Measurements from ENCODE around the gene TCF4. TPM values are rescaled to one million over a fixed set of nuclear protein-coding genes. Genes with fewer than 3 reads are reported as not detected.

The TCF4 gene
- polyA plus RNA-seq, 1 of the 3 experiments (the other 2 are of a cell fraction) = 39.1 TPM

DNA sequence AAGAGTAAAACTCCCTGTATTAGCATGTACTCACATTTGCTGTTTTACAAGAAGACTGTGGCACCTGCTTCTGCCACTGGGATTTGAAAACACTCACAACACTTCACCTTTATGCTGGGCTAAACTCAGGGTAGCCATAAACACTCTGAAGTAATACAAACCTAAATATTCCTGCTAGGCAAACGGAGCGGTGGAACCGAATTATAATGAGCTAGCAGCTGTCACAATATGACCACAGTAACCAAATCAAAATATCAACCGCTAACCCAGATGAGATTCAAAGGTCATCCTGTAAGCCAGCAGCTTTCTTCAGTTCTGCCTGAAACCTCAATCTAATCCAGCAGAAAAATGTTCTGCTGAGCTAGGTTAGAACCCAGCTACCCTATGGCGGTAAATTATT is 132.1 kb downstream of the TCF4 start:
- Histone ChIP-seq H3K36me3 (replicated peaks in 1 of 2; ENCODE audit: control insufficient read depth in 1 of 2, insufficient read depth in 2 of 2, low read length in 1 of 2) (peaks cover 5 to 15% of the 10 kb centered on the region in 2 experiments), H3K27ac (ENCODE audit: low read depth in 2 of 2, low read length in 1 of 2) (no peak overlapping the region; a peak in 1 of 4 replicates), H3K79me2 (ENCODE audit: insufficient read depth) (peaks cover 78% of the 10 kb centered on the region), H3K9me3 (no peaks in the 10 kb centered on the region), H4K20me1 (ENCODE audit: insufficient read depth) (no peaks in the 10 kb centered on the region), H3K27me3 (ENCODE audit: insufficient read depth) (no peaks in the 10 kb centered on the region), H3K4me3 (ENCODE audit: low read depth in 2 of 2, low read length in 1 of 2) (no peak overlapping the region), H3F3A (replicated peaks; ENCODE audit: insufficient read depth) (peaks cover 7% of the 10 kb centered on the region), H3K4me2 (no peak overlapping the region), H3K9me2 (no peaks in the 10 kb centered on the region), H3K9ac (no peak overlapping the region), H2AFZ (ENCODE audit: low read depth) (no peak overlapping the region), H3K4me1 (ENCODE audit: control insufficient read depth in 1 of 2, insufficient read depth in 2 of 2, low read depth in 1 of 2, low read length in 1 of 2) (peaks cover 3 to 27% of the 10 kb centered on the region in 2 experiments; a peak in 2 of 4 replicates)
- TF ChIP-seq POLR2AphosphoS5 (IDR thresholded peaks at IDR 0.05; ENCODE audit: low read depth, low read length) (no peak), RFX5 (IDR thresholded peaks at IDR 0.05; ENCODE audit: low read length) (no peak), RAD21 (IDR thresholded peaks at IDR 0.05; ENCODE audit: low read length) (no peak), GABPA (IDR thresholded peaks at IDR 0.05; ENCODE audit: low read depth) (no peak), SMC3 (IDR thresholded peaks at IDR 0.05; ENCODE audit: low read depth, low read length) (no peak), TEAD4 (IDR thresholded peaks at IDR 0.05; ENCODE audit: borderline replicate concordance, insufficient read depth) (no peak), EP300 (IDR thresholded peaks at IDR 0.05; ENCODE audit: borderline replicate concordance in 1 of 2, low read depth in 1 of 2, low read length in 1 of 2) (no peak)
- TF ChIP-seq, protein P1, sequence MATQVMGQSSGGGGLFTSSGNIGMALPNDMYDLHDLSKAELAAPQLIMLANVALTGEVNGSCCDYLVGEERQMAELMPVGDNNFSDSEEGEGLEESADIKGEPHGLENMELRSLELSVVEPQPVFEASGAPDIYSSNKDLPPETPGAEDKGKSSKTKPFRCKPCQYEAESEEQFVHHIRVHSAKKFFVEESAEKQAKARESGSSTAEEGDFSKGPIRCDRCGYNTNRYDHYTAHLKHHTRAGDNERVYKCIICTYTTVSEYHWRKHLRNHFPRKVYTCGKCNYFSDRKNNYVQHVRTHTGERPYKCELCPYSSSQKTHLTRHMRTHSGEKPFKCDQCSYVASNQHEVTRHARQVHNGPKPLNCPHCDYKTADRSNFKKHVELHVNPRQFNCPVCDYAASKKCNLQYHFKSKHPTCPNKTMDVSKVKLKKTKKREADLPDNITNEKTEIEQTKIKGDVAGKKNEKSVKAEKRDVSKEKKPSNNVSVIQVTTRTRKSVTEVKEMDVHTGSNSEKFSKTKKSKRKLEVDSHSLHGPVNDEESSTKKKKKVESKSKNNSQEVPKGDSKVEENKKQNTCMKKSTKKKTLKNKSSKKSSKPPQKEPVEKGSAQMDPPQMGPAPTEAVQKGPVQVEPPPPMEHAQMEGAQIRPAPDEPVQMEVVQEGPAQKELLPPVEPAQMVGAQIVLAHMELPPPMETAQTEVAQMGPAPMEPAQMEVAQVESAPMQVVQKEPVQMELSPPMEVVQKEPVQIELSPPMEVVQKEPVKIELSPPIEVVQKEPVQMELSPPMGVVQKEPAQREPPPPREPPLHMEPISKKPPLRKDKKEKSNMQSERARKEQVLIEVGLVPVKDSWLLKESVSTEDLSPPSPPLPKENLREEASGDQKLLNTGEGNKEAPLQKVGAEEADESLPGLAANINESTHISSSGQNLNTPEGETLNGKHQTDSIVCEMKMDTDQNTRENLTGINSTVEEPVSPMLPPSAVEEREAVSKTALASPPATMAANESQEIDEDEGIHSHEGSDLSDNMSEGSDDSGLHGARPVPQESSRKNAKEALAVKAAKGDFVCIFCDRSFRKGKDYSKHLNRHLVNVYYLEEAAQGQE (IDR thresholded peaks at IDR 0.05; ENCODE audit: low read depth, low read length) = no peak
- TF ChIP-seq, protein P2, sequence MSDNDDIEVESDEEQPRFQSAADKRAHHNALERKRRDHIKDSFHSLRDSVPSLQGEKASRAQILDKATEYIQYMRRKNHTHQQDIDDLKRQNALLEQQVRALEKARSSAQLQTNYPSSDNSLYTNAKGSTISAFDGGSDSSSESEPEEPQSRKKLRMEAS (IDR thresholded peaks at IDR 0.05; ENCODE audit: low read depth) = no peak
- no peak for DNase-seq
- WGBS (ENCODE audit: low lambda C conversion rate) = 96% methylated on average over 5 of the region's 5 CpGs
- ChIA-PET POLR2A (no interaction called here), CTCF (interaction anchor here (0.6 to 2.0 kb wide), 7 partner anchors 9 to 115 kb away, joined by 3 to 4 read pairs (median 3); no protein-coding TSS in a partner anchor)

DNA sequence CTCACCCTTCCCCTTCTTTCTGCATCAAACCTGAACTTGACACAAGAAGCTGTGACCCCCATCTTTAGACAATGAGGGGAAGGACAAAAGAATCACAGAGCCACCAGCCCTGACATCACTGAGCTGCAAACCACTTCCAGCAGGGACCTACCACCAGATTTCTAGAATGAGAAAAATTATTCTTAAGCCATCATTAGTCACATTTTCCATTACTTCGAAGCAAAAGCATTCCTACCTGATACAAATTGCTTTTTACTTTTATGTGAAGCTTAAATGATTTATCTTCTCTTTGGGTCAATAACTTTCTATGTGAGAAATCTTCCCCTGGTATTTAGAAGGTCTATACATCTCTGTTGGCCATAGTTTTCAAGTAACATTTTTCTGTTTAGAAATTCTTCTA is 134.8 kb downstream of the TCF4 start:
- ChIA-PET POLR2A (no interaction called here), CTCF (interaction anchor here (1.0 to 2.8 kb wide), 5 partner anchors 25 to 327 kb away, joined by 3 to 7 read pairs (median 5); no protein-coding TSS in a partner anchor)
- H3K9ac ChIP-seq = no peak overlapping the region
- no peak for DNase-seq
- H4K20me1 ChIP-seq (ENCODE audit: insufficient read depth) = no peaks in the 10 kb centered on the region
- H3K27me3 ChIP-seq (ENCODE audit: insufficient read depth) = no peaks in the 10 kb centered on the region
- no peak for TF ChIP-seq MEF2A (IDR thresholded peaks at IDR 0.05; ENCODE audit: borderline replicate concordance, low read depth)
- TF ChIP-seq FOXJ3 (CRISPR knock-in tag; IDR thresholded peaks at IDR 0.05) = no peak
- TF ChIP-seq POLR2AphosphoS5 (IDR thresholded peaks at IDR 0.05; ENCODE audit: low read depth, low read length) = no peak
- no peak for TF ChIP-seq TCF12 (IDR thresholded peaks at IDR 0.05)
- no peak for TF ChIP-seq RFX5 (IDR thresholded peaks at IDR 0.05; ENCODE audit: low read length)
- TF ChIP-seq CHD2 (IDR thresholded peaks at IDR 0.05; ENCODE audit: low read length, partially characterized antibody) = no peak
- TF ChIP-seq, protein P1 (IDR thresholded peaks at IDR 0.05; ENCODE audit: low read depth, low read length) = no peak
- WGBS (ENCODE audit: low lambda C conversion rate) = 89% methylated on average over 1 of the region's 1 CpG
- no peak overlapping the region for H2AFZ ChIP-seq (ENCODE audit: low read depth)
- no peak overlapping the region for H3K4me2 ChIP-seq
- no peaks in the 10 kb centered on the region for H3K9me3 ChIP-seq
- H3F3A ChIP-seq (replicated peaks; ENCODE audit: insufficient read depth) = peaks cover 7% of the 10 kb centered on the region
- H3K36me3 ChIP-seq (replicated peaks in 1 of 2; ENCODE audit: control insufficient read depth in 1 of 2, insufficient read depth in 2 of 2, low read length in 1 of 2) = peaks cover 0 to 3% of the 10 kb centered on the region in 2 experiments
- no peaks in the 10 kb centered on the region for H3K9me2 ChIP-seq
- H3K4me1 ChIP-seq (ENCODE audit: control insufficient read depth in 1 of 2, insufficient read depth in 2 of 2, low read depth in 1 of 2, low read length in 1 of 2) = peaks cover 0 to 21% of the 10 kb centered on the region in 2 experiments; a peak in 2 of 4 replicates
- no peak overlapping the region for H3K4me3 ChIP-seq (ENCODE audit: low read depth in 2 of 2, low read length in 1 of 2)
- no peak overlapping the region for H3K27ac ChIP-seq (ENCODE audit: low read depth in 2 of 2, low read length in 1 of 2)
- peaks cover 89% of the 10 kb centered on the region for H3K79me2 ChIP-seq (ENCODE audit: insufficient read depth)
